BJ (cell line): Measurements from ENCODE around the gene GLT1D1. TPM values are rescaled to one million over a fixed set of nuclear protein-coding genes. Genes with fewer than 3 reads are reported as not detected.

Experiments used
- CTCF ChIA-PET: fragments of 350-600 bp; formaldehyde crosslinking; extraction: SDS; loops from one replicate; lab custom pipeline; 2021; ENCODE audit warnings: antibody characterized with exemption, inconsistent platforms; lab: Yijun Ruan, JAX
- POLR2A ChIA-PET: fragments of 300-600 bp; sonication (Branson Sonifier 250); formaldehyde crosslinking; extraction: SDS; loops from one replicate; lab custom pipeline; 2021; ENCODE audit warnings: antibody characterized with exemption; lab: Charles Lee
- DNase-seq: peaks from one replicate; pipeline ENCODE4 v3.0.0-alpha.2; 2011; ENCODE audit warnings: low read depth
- H3K27me3 ChIP-seq: 2 replicates; pipeline ENCODE4 v1.6.0; 2011; ENCODE audit warnings: low read length; ENCODE audit not compliant: control insufficient read depth, insufficient read depth
- H3K36me3 ChIP-seq: 2 replicates; pipeline ENCODE4 v1.5.1; 2011; ENCODE audit warnings: low read length; ENCODE audit not compliant: control insufficient read depth, insufficient read depth
- H3K4me3 ChIP-seq: 2 replicates; pipeline ENCODE4 v1.5.1; 2011; ENCODE audit warnings: low read depth, mild to moderate bottlenecking, control low read depth, low read length
- CTCF ChIP-seq: IDR thresholded peaks from 2 replicates; pipeline ENCODE4 v1.5.1; 2011; ENCODE audit warnings: low read depth, mild to moderate bottlenecking, control low read depth, inconsistent platforms, low read length, moderate library complexity; ENCODE audit not compliant: insufficient read depth
- polyA plus RNA-seq: library from polyadenylated mRNA; depleted of rRNA; stranded (reverse); fragments of >200 nt; gene quantifications from 2 replicates; pipeline ENCODE4 v1.2.3, GENCODE V29; 2011

Gene GLT1D1
- polyA plus RNA-seq, 1 experiment: not detected

GRCh38 chr12:128807161-128807724, 46.0 kb upstream of the GLT1D1 start:
- no peak for TF ChIP-seq CTCF
- ChIA-PET POLR2A (no interaction called here), CTCF (interaction anchor here (0.9 kb wide), 1 partner anchor 18 kb away, joined by 3 read pairs; no protein-coding TSS in a partner anchor)
- H3K27me3 ChIP-seq: no peaks in the 10 kb centered on the region
- peaks cover 10% of the 10 kb centered on the region for H3K36me3 ChIP-seq
- no peak overlapping the region for H3K4me3 ChIP-seq
- DNase-seq: no peak

- H3K27me3 ChIP-seq: no peaks in the 10 kb centered on the region
- no peak for DNase-seq
- ChIA-PET CTCF (no interaction called here), POLR2A (no interaction called here)
- TF ChIP-seq CTCF: no peak
- H3K36me3 ChIP-seq: peaks cover 12% of the 10 kb centered on the region
- no peak overlapping the region for H3K4me3 ChIP-seq
Observed at GRCh38 chr12:128808651-128809050, 44.6 kb upstream of the GLT1D1 start.

GRCh38 chr12:128810182-128811127, 42.8 kb upstream of the GLT1D1 start:
- H3K4me3 ChIP-seq: no peak overlapping the region
- peaks cover 13% of the 10 kb centered on the region for H3K36me3 ChIP-seq
- POLR2A ChIA-PET: no interaction called here
- no peak for DNase-seq
- TF ChIP-seq CTCF: no peak
- CTCF ChIA-PET: no interaction called here
- no peaks in the 10 kb centered on the region for H3K27me3 ChIP-seq

- ChIA-PET POLR2A (no interaction called here), CTCF (no interaction called here)
- Histone ChIP-seq H3K36me3 (peaks cover 13% of the 10 kb centered on the region), H3K4me3 (no peak overlapping the region), H3K27me3 (no peaks in the 10 kb centered on the region)
- no peak for DNase-seq
- no peak for TF ChIP-seq CTCF
Observed at GRCh38 chr12:128811806-128812205, 41.5 kb upstream of the GLT1D1 start.

GRCh38 chr12:128813392-128813791, 39.9 kb upstream of the GLT1D1 start:
- H3K36me3 ChIP-seq: peaks cover 10% of the 10 kb centered on the region
- H3K27me3 ChIP-seq: no peaks in the 10 kb centered on the region
- no peak for TF ChIP-seq CTCF
- no peak overlapping the region for H3K4me3 ChIP-seq
- no peak for DNase-seq
- POLR2A ChIA-PET: no interaction called here
- CTCF ChIA-PET: no interaction called here
